ENCODE results near the gene ZNF560. TPM values are rescaled to one million over a fixed set of nuclear protein-coding genes. Genes with fewer than 3 reads are reported as not detected.

The ZNF560 gene
- total and polyA plus RNA-seq, 2 of the 13 experiments (the other 11 are each of a cell fraction or from before 2014, with no cell fraction given) = not detected

DNA sequence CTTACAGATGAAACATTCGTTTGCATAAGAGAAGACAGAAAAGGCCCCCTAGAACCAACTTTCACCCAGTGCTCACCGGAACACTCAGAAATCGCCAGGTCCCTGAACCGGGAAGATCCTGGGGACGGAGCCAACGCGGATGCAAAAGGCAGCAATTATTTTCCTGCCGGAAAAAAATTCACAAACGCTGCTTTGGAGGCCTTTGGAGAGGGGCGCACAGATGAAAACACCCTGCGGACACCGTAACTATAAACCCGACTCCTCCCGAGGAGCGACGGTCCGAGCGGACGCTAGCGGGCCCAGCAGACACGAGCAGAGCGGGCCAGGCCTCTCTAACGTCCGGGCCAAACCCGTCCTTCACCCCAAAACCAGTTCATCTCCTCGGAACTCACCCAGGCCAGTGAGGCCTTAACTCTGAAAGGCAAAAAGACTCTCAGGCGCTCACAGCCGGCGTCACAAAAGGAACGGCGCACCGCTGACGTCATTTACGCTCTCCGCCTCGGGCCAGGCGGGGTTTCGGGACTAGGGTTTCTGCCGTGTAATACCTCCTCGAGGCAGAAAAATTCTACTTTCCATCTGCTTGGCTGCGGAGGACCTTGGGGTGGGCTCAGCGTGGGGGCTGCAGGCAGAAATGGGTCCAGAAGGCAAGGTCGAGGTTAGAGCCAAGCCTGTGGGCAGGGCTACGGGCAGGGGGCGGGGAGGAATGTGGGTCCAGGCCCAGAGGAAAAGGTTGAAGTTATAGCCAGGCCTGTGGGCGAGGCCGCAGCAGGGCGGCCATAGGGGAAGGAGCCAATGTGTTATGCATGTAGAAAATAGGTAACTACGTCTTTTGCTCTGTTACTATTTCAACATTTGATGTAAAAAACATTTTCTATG, 40.0 kb upstream of the ZNF560 start, which contains the start of gene ZNF426 (continued):
- TF ChIP-seq CTCF (CRISPR knock-in tag; IDR thresholded peaks at IDR 0.05) (peak; percentile 8; the same call in 1 of the 2 replicates), ATF7 (IDR thresholded peaks at IDR 0.05) (peak; percentile 96), ATF7 (CRISPR knock-in tag; IDR thresholded peaks at IDR 0.05) (no peak; the same call in 1 of the 2 replicates), ZNF337 (CRISPR knock-in tag; IDR thresholded peaks at IDR 0.05; ENCODE audit: borderline replicate concordance, low read depth) (no peak; the same call in 1 of the 2 replicates), MNT (IDR thresholded peaks at IDR 0.05) (no peak), MED8 (CRISPR knock-in tag; IDR thresholded peaks at IDR 0.05; ENCODE audit: insufficient replicate concordance) (no peak), NFRKB (IDR thresholded peaks at IDR 0.05) (0 out of 2 replicates have a peak, but pooled peaks have one; percentile 12), IKZF1 (IDR thresholded peaks at IDR 0.05) (no peak), ZNF780A (CRISPR knock-in tag; IDR thresholded peaks at IDR 0.05) (0 out of 2 replicates have a peak, but pooled peaks have one; percentile 57), KDM6A (CRISPR knock-in tag; IDR thresholded peaks at IDR 0.05; ENCODE audit: low read depth) (no peak), GTF3A (CRISPR knock-in tag; conservative IDR thresholded peaks at IDR 0.05) (no peak), HNRNPK (IDR thresholded peaks at IDR 0.05; ENCODE audit: low read depth, low read length, poor library complexity, severe bottlenecking) (no peak), MTA1 (CRISPR knock-in tag; IDR thresholded peaks at IDR 0.05; ENCODE audit: borderline replicate concordance) (peak; percentile 75; the same call in 1 of the 2 replicates), TSC22D2 (CRISPR knock-in tag; IDR thresholded peaks at IDR 0.05; ENCODE audit: borderline replicate concordance) (peak; percentile 80), SUZ12 (IDR thresholded peaks at IDR 0.05; ENCODE audit: low read depth, low read length) (no peak), ZNF329 (CRISPR knock-in tag; IDR thresholded peaks at IDR 0.05; ENCODE audit: low read depth) (no peak), YY1 (IDR thresholded peaks at IDR 0.05; ENCODE audit: insufficient read depth, insufficient replicate concordance, low read depth, low read length) (peak; percentile 60)
- TF ChIP-seq, protein P1, sequence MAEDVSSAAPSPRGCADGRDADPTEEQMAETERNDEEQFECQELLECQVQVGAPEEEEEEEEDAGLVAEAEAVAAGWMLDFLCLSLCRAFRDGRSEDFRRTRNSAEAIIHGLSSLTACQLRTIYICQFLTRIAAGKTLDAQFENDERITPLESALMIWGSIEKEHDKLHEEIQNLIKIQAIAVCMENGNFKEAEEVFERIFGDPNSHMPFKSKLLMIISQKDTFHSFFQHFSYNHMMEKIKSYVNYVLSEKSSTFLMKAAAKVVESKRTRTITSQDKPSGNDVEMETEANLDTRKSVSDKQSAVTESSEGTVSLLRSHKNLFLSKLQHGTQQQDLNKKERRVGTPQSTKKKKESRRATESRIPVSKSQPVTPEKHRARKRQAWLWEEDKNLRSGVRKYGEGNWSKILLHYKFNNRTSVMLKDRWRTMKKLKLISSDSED (CRISPR knock-in tag; IDR thresholded peaks at IDR 0.05) = no peak
- TF ChIP-seq, protein P2, sequence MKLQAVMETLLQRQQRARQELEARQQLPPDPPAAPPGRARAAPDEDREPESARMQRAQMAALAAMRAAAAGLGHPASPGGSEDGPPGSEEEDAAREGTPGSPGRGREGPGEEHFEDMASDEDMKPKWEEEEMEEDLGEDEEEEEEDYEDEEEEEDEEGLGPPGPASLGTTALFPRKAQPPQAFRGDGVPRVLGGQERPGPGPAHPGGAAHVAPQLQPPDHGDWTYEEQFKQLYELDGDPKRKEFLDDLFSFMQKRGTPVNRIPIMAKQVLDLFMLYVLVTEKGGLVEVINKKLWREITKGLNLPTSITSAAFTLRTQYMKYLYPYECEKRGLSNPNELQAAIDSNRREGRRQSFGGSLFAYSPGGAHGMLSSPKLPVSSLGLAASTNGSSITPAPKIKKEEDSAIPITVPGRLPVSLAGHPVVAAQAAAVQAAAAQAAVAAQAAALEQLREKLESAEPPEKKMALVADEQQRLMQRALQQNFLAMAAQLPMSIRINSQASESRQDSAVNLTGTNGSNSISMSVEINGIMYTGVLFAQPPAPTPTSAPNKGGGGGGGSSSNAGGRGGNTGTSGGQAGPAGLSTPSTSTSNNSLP (IDR thresholded peaks at IDR 0.05; ENCODE audit: low read depth, low read length) = no peak
- TF ChIP-seq, protein P3, sequence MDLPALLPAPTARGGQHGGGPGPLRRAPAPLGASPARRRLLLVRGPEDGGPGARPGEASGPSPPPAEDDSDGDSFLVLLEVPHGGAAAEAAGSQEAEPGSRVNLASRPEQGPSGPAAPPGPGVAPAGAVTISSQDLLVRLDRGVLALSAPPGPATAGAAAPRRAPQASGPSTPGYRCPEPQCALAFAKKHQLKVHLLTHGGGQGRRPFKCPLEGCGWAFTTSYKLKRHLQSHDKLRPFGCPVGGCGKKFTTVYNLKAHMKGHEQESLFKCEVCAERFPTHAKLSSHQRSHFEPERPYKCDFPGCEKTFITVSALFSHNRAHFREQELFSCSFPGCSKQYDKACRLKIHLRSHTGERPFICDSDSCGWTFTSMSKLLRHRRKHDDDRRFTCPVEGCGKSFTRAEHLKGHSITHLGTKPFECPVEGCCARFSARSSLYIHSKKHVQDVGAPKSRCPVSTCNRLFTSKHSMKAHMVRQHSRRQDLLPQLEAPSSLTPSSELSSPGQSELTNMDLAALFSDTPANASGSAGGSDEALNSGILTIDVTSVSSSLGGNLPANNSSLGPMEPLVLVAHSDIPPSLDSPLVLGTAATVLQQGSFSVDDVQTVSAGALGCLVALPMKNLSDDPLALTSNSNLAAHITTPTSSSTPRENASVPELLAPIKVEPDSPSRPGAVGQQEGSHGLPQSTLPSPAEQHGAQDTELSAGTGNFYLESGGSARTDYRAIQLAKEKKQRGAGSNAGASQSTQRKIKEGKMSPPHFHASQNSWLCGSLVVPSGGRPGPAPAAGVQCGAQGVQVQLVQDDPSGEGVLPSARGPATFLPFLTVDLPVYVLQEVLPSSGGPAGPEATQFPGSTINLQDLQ (CRISPR knock-in tag; IDR thresholded peaks at IDR 0.05) = no peak
